Stromal cell of bone marrow (primary cell): ENCODE results near the gene DCK.
"Not testable (repeated sequence)": the region's sequence is repeated elsewhere in the genome, so short reads cannot be mapped to it uniquely, and the experiment has no call there.

ENCODE experiments used
- DNase-seq: peaks from one replicate; pipeline ENCODE4 v3.0.0-alpha.2; 2012; ENCODE audit warnings: low read depth

Gene DCK

DNA sequence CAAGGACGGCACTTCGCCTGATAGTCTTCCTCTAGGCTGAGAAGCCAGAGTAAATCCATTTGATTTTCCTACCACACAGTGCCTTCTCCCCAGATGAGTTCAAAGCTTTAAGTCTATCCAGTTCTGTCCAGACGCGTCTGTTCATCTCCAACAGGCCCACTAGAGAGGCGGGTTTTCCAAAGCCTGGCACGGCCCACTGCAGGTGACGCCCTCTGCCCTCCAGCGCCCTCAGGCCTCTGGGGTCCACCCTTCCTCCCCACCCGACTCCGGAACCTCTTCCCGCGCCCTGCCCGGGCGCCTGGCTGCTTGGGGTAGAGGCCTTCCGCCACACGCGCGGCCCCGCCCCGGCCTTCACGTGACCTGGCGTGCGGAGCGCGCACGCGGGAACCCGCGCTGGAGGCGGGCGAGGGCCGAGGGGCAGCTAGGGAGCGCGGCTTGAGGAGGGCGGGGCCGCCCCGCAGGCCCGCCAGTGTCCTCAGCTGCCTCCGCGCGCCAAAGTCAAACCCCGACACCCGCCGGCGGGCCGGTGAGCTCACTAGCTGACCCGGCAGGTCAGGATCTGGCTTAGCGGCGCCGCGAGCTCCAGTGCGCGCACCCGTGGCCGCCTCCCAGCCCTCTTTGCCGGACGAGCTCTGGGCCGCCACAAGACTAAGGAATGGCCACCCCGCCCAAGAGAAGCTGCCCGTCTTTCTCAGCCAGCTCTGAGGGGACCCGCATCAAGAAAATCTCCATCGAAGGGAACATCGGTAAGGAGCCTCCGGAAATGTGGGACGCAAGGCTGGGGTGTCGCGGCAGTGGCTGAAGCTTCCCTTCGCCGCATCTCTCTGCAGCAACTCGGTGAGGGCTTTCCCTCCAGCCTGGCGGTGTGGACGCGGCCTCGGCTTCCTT is at the start of gene DCK:
Gene DCK, plus strand, starts transcription at position 469 of the 888 bp plus-strand sequence. Its CDS starts 187 bp downstream, at position 656.
- DNase-seq, result peak; percentile 84

DNA sequence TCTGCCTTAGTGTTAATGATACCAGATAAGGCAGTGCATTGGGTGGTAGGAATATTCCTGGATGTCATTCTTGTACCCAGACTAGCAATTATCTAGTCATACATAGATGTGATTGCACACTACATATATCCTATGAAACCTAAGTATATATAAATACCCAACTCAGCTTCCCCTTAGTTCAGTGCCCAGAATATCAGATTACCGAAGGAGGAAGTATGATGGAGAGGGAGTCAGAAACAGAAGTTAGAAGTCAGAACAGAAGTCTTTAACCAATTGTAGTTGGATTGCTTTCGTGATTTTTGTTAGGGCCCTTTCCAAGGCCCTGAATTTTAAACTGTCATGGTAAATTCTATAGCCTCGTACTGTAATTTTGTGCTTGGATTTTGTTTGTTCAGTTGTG is 48.4 kb upstream of the DCK start:
- no peak for DNase-seq

DNA sequence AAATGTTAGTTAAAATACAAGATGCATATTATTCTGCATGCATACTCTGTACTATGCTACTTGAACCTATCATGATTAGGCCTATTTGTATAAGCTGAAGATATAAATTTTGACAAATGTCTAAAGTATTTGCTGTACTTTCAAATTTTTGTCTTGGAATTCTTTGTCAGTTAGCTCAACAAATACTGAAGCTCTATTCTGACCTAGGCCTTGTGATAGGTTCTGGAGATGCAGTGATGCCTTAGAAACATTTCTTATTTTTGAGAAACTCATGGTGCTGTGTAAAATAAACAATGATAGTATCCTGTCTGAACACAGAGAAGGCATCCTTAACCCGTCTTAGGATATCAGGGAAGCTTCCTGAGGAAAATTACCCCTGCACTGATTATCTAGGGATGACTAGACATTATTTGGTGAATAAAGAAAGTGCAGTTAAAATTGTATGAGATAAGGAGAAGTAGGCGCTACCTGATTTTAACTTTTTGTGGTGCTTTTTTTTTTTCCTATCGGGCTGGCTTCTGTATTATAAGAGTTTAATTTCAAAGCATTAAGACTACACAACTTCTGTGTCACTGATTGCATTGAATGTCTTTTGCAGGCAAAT is 47.9 kb upstream of the DCK start:
- DNase-seq, result no peak

DNA sequence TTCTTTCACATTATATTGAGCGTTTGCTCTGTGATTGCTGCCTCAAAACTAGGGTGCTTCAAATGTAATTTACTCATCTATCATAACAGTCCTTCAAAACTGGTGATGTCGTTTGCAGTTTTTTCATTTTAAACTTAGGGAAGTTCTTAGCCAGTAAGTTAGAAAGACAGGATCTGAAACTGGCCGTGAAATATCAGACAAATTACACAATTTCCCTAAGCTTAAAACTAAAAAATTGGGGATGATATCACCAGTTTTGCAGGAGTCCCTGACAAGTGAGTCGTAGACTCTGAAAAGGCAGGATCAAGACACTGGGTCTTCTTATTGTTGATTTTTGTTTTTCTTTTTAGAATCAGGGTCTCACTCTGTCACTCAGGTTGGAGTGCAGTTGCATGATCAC is 46.5 kb upstream of the DCK start:
- DNase-seq, result no peak

DNA sequence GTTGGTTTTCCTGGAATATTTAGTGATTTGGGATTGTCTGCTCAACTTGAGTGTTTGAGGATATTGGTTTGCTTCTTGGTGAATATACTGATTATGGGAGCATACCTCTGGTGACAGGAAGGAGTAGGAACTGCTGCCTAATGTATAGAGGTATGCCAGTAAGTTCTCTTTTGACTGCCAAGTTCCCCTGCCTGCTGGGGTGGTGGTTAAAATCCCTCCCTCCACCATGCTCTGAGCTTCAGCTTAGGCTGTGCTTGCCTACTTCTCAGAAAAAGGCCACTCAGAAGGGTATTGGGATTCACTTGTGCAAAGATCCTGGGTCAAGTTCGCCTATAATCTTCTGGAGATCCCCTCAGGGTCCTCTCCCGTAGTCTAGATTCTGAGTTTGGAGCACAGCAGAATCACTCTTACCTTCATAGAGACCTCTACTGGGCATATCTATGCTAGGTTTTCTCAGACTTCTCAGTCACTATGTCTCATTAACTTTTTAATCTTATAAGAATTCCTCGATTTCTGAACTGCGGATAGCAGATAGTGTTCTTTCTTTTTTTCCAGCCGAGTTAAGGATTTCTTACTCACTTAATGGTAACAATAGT is 44.7 kb upstream of the DCK start:
- no peak for DNase-seq

DNA sequence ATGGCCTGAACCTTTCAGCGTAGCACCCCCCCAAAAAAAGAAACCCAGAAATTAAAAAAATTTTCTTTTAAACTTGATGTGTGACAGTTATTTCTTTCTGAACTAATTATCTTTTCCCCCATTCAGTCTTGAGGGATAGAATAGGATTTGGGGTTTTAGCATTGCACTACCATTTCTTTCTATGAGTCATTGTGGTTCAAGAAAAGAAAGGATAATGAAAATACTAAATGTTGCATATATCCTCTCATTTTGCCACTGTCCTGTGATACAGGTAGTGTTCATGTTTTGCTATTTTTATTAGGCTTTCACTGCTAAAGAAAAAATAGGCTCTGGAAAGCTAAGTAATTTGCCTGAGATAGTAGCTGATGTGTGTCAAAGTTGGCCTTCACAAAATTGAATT is 39.4 kb upstream of the DCK start:
- DNase-seq, result no peak

DNA sequence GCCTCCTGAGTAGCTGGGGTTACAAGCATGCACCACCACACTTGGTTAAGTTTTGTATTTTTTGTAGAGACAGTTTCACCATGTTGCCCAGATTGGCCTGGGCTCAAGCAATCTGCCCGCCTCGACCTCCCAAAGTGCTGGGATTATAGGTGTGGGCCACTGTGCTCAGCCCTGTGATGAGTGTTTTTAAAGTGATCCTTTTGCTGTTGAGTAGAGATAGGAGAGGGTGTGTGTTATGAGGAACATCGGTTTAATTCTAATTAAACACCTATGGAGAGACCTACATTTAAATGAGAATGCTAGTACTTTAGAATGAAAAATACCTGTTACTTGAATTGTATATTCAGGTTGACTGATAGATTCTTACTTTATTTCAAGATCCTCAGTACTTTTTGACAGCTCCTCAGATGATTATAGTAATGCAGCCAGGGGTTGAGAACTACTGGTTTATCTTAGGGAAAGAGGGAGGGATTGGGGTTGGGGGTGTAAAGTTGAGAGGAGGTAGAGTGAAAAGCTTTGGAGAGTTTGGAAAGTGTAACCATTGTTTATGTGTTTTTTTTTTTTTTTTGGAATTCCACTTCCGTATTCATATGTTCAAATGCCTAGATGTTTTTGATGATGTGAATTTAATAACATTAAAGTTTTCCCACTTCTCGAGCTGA is 36.8 kb upstream of the DCK start:
- no peak for DNase-seq

DNA sequence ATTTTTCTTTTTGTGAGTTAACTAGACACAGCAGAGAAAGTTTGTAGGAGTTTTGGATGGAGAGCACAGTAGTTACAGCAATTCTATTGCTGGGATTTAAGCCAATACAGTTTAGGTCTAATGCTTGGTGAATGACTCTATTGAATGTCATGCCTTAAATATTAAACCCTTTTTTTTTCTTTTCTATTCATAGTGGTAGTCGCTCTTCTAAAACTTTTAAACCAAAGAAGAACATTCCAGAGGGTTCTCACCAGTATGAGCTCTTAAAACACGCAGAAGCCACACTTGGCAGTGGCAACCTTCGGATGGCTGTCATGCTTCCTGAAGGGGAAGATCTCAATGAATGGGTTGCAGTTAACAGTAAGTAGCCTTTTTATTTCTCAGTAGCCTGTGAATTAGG is 34.8 kb upstream of the DCK start:
- peak; percentile 78 for DNase-seq

DNA sequence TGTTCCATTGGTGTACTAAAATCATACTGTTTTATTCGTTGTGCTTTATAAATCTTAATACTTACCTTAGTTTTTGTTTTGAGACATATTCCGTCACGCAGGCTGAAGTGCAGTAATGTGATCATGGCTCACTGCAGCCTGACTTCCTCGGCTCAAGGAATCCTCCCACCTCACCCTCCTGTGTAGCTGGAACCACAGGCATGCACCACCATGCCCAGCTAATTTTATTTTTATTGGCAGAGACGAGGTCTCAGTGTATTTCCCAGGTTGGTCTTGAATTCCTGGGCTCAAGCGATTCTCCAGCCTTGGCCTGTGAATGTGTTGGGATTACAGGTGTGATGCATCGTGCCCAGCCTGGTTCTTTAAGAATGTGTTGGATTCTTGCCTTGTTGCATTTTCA is 24.4 kb upstream of the DCK start:
- no peak for DNase-seq

DNA sequence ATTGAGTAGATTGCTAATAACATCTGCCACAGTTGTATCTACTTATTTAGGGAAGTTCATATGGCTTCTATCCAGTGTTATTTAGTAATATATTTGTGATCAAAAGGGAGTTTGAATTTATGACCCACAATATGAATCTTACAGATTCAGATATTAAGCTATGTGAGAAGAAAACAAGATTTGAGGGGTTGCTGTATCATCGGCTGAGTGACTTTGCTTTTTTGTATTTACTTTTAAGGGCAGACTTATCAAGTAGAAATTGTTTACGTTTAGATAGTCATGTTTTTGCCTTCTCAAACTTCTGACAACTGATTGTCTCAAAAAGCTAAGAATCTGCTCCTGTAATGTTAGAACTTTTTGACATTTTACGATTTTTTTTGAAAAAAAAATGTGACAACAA is 17.2 kb upstream of the DCK start:
- no peak for DNase-seq

DNA sequence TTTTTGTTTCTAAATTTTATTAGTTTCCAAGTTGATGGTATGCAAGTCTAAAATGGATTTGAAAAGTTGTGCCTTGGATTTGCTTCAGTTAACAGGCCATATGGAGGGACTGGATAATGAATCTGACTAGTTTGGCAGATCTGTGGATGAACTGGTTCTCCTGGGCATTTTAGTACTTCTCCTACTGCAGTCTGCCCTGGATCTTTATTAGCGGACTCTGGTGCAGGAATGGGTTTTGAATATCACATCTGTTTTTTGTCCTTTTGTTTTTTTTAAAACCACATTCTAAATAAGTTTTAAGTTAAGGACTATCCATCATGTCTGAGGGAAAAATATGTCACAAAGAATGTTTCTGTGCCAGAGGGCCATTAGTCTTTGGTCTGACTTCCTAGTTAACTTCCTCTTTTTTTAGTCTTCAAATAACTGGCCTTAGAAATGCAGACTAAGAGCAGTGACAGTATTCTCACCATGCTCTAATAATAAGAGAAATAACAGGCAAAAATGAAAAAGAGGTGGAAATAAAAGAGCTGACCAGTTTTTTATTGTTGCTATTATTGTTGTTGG is 13.9 kb upstream of the DCK start:
- no peak for DNase-seq

DNA sequence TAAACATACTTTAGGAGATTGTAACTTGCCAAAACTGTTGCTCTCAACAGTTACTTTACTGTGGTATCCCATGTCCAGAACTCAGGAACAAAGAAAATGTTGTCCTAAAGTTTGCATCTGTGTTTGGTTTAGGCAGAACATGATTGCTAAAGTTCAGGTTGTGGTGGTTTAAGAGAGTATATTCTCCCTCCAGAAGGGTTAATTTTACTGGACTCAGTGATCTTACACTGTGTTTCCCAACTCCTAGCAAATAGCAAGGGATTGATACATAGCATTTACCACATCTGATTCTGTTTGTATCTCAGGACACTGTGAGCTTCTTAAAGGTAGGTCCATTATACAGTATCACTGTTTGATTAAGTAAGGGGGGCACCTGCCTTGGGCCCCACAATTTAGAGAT is 13.3 kb upstream of the DCK start:
- no peak for DNase-seq

DNA sequence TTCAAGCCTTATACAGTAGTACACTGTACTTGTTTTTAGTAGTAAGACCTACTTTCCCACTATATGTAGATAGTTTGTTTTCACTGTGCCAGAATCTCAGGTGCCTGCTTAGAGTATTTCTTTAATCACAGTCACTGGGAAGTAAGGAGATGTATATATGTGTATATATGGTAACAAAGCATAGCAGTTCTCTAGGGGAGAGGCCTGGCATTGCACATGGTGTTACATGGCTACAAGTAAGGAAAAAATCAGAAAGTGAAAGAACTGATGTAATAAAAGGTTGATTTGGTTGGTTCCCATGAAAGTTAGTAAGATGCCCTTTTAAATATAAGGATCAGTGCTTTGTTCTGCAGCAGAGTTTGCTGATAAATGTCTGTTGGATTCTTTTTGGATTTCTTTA is 9.3 kb upstream of the DCK start:
- DNase-seq, result no peak

DNA sequence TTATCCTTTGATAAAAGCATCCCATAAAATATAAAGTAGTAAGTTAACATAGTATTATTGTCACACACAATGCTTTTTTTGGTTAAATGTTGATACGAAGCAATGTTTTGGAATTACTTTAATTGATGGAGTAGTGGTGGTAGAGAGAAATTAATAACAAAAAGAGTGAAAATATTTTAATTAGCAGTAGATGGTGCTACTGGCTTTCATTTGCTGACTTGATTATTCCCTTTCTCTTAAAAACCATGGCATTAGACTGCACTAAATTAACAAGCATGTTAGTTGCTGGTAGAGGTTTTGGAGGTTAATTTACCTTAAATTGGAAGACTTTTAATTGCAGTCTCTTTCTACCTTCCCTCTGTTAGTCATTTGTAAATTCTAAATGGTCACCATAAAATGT is 8.9 kb upstream of the DCK start:
- DNase-seq, result no peak

DNA sequence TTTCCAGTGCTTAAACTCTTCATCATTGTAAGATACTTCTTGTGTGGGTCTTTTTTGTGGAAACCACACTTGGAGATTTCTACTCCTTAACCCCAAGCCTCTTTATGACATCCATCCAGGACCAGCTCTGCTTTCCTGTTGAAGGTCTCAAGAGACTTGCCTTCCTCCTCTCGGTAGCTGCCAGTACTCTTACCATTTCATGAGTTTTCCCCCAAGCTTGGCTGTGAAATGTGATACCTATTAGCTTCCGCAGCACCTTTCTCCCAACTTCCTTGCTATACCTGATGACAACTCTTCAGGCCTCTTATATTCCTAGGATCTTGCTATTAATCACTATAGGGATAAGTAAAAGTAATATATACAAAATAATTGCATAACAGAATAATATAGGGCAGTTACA is 1.9 kb upstream of the DCK start:
- no peak for DNase-seq

DNA sequence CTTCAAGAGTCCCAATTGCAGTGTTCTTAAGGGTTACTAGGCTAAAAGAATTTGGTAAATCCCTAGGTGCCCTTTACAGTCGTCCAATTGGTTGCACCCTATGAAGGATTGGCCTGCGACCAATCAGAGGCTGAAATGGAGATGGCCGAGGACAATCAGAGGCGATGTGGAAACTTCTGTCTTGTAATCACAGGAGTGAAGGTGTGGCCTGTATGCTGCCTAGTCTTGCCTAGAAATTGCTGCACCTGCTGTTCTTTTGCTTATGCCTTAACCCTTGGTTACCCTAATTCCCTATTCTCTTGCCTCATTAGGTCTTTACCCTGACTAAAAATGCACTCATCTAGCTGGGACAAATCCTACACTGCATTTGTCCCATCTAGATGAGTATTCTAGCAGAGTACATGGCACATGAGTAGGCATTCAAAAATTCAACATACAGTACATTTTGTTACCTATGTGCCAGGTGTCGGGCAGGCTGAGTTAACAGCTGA is 1.0 kb upstream of the DCK start:
- DNase-seq, result no peak

DNA sequence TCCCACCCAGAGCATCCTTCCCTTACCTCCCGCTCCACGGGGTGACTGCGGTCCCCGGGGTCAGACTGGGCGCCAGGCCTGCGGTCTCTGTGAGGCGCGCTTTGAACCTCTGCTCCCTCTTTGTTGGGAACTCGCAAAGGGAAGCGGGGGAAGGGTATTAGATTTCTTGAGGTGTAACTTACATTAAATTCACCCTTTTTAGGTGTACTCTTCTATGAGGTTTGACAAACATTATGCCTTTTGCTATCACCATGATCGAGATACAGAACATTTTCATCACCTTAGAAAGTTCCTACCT is 569 bp downstream of the DCK start:
- DNase-seq, result no peak

DNA sequence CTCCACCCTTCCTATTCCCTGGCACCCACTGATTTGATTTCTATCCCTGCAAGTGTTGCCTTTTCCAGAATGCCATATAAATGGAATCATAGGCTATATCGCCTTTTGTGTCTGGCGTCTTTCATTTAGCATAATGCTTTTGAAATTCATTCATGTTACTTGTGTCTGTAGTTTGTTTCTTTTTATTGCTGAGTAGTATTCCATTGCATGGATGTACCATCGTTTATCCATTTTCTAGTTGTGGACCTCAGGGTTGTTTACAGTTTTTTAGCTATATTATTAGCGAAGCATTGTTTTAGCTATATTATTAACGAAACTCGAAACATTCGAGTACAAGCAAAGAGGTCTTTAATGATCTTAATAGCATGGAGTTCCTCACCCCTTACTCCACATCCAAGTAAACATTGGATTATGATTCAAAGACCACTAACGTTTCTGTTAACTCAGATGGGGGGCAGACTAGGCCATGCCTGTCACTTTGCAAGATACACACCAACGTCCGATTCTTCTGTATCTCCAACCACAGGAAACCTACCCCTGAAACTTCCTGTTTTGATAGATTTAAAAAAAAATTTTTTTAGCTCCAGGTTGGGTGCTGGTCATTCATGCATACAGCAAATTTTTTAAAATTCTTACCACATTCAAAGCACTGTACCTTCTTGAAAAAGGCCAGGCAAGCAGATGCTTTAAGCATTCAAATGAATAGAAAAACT is 1.1 kb downstream of the DCK start:
- no peak for DNase-seq

DNA sequence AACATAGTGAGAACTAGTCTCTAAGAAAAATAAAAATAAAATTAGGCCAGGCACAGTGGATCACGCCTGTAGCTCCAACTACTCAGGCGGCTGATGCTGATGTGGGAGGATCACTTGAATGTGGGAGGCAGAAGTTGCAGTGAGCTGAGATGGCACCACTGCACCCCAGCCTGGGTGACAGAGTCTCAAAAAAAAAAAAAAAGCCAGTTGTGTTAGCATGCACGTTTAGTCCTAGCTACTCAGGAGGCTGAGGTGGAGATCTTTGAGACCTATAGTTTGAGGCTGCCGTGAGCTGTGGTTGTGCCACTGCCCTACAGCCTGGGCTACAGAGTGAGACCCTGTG is 2.5 kb downstream of the DCK start:
- no peak for DNase-seq

DNA sequence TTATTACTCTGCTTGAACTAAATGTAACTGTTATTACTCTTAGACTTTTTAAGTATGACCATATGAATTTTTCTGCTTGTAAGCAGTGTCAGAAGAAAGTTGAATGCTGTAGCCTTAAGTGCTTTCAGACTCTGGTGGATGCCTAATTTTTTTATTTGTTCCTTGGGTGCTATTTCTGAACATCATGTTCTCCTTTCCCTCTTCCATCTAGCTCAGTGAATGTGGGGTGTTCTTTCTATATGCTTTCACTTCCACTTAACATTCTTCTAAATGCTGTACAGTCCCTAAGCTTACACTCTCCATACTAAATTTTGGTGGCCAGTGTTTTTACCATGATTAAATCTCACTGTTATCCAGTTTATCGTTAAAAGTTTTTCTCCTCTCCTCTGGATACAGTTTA is 3.6 kb downstream of the DCK start:
- no peak for DNase-seq

DNA sequence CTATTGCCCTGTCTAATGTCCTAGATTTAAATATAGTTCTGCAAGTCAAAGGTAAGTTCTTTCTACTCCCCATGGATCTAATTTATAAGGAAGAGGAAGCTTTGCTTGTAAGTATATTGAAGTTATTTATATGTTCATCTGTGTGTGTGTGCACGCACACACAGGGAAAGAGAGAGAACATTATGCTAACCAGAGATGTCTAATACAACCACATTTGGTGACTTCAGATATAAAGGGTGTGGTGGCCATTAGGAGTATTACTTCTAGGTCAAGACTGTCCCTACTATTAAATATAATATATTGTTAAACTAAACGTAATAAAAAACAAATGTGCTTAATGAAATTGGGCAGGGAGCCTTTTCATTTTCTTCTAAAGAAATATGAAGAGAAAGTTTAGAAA is 4.1 kb downstream of the DCK start:
- DNase-seq, result no peak

DNA sequence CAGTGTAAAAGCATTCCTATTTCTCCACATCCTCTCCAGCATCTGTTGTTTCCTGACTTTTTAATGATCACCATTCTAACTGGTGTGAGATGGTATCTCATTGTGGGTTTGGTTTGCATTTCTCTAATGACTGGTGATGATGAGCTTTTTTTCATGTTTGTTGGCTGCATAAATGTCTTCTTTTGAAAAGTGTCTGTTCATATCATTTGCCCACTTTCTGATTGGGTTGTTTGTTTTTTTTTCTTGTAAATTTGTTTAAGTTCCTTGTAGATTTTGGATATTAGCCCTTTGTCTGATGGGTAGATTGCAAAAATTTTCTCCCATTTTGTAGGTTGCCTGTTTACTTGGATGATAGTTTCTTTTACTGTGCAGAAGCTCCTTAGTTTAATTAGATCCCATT is 6.2 kb downstream of the DCK start:
- DNase-seq, result not testable (repeated sequence)
